GM12878 (cell line): ENCODE measurements around the gene MORN2. TPM values are rescaled to one million over a fixed set of nuclear protein-coding genes. Genes with fewer than 3 reads are reported as not detected.

Source experiments
- ATAC-seq: fragments of 200-7000 bp; cut with Tn5 transposase; 3 replicates; pipeline ENCODE4 v1.9.1; 2020; ENCODE audit warnings: mild to moderate bottlenecking, moderate library complexity
- BruUV-seq: library from RNA; stranded (reverse); fragments of 400-500 nt; replicated peaks from 2 replicates; lab custom pipeline; 2021; lab: Mats Ljungman, UMichigan
- CTCF ChIA-PET: fragments of 300-600 bp; sonication (Branson Sonifier 250); formaldehyde crosslinking; extraction: SDS; loops from one replicate; lab custom pipeline; 2021; ENCODE audit warnings: inconsistent platforms; lab: Yijun Ruan, JAX
- POLR2A ChIA-PET: fragments of 350-600 bp; formaldehyde crosslinking; extraction: SDS; loops from one replicate; lab custom pipeline; 2021; ENCODE audit warnings: inconsistent platforms; lab: Charles Lee
- RAD21 ChIA-PET: fragments of 300-600 bp; sonication (Branson Sonifier 250); formaldehyde crosslinking; loops from one replicate; lab custom pipeline; 2023; ENCODE audit warnings: antibody characterized with exemption; ENCODE audit not compliant: unreplicated experiment; lab: Charles Lee
- SMC1A ChIA-PET: fragments of 300-600 bp; sonication (Branson Sonifier 250); formaldehyde crosslinking; loops from one replicate; lab custom pipeline; 2023; ENCODE audit not compliant: unreplicated experiment, uncharacterized antibody; lab: Charles Lee
- DNase-seq: peaks from one replicate; pipeline ENCODE4 v3.0.0-alpha.2; 2011; ENCODE audit warnings: low read depth, low spot score
- FAIRE-seq: peaks from 3 replicates; lab custom pipeline; 2011; peaks lifted over from hg19 to GRCh38; lab: Jason Lieb, UNC
- H2AFZ ChIP-seq: 2 replicates; pipeline ENCODE4 v1.6.0; 2011; ENCODE audit warnings: low read depth, low read length, control low read depth; ENCODE audit not compliant: control insufficient read depth
- H3K27ac ChIP-seq: 2 replicates; pipeline ENCODE4 v1.5.1; 2011; ENCODE audit warnings: control low read depth; ENCODE audit not compliant: control insufficient read depth, insufficient read depth
- H3K27me3 ChIP-seq, 2 experiments: replicated peaks in 1 of 2; 2 replicates each; pipeline versions ENCODE4 v1.6.0 to v1.6.1; 2011; ENCODE audit warnings: low read length in 1 of 2; ENCODE audit not compliant: control insufficient read depth in 2 of 2, insufficient read depth in 2 of 2
- H3K36me3 ChIP-seq, 2 experiments: 2 replicates each; pipeline ENCODE4 v1.5.1; 2011; ENCODE audit warnings: low read length in 1 of 2; ENCODE audit not compliant: control insufficient read depth in 2 of 2, insufficient read depth in 2 of 2
- H3K4me1 ChIP-seq: 2 replicates; pipeline ENCODE4 v1.6.1; 2011; ENCODE audit warnings: mild to moderate bottlenecking, low read length, moderate library complexity, mixed read lengths; ENCODE audit not compliant: control insufficient read depth, insufficient read depth
- H3K4me2 ChIP-seq: 2 replicates; pipeline ENCODE4 v1.6.0; 2011; ENCODE audit warnings: control low read depth; ENCODE audit not compliant: control insufficient read depth, insufficient read depth
- H3K4me3 ChIP-seq: fragments of 200-600 bp; sonication (generic); 2 replicates; pipeline ENCODE4 v1.5.1; 2016
- H3K79me2 ChIP-seq: 2 replicates; pipeline ENCODE4 v1.6.0; 2011; ENCODE audit warnings: low read length; ENCODE audit not compliant: control insufficient read depth, insufficient read depth
- H3K9ac ChIP-seq: 2 replicates; pipeline ENCODE4 v1.8.0; 2011; ENCODE audit warnings: low read length, control low read depth, mixed read lengths; ENCODE audit not compliant: control insufficient read depth, insufficient read depth
- H3K9me3 ChIP-seq: replicated peaks from 3 replicates; pipeline ENCODE4 v1.5.1; 2011; ENCODE audit warnings: mild to moderate bottlenecking, low read length; ENCODE audit not compliant: control insufficient read depth, insufficient read depth
- H4K20me1 ChIP-seq: 2 replicates; pipeline ENCODE4 v1.6.0; 2011; ENCODE audit not compliant: control insufficient read depth, insufficient read depth
- ASH2L ChIP-seq: fragments of 300-600, 200-600 bp; sonication (generic); IDR thresholded peaks from 2 replicates; pipeline ENCODE4 v1.6.1; 2017; ENCODE audit warnings: low read depth, mild to moderate bottlenecking, borderline replicate concordance
- EGR1 ChIP-seq, 2 experiments: IDR thresholded peaks; 1 replicate in 1 of 2; 2 replicates in 1 of 2; pipeline ENCODE4 v1.6.1; 2011 to 2012; ENCODE audit warnings: low read depth in 2 of 2, low read length in 2 of 2, borderline replicate concordance in 1 of 2, mild to moderate bottlenecking in 1 of 2, moderate library complexity in 1 of 2
- ESRRA ChIP-seq: IDR thresholded peaks from 2 replicates; pipeline ENCODE4 v1.6.1; 2012; ENCODE audit warnings: mild to moderate bottlenecking, low read length, improper control_type of control experiment
- FOXM1 ChIP-seq: IDR thresholded peaks from 2 replicates; pipeline ENCODE4 v1.6.1; 2012; ENCODE audit warnings: low read depth, mild to moderate bottlenecking, inconsistent platforms, low read length, moderate library complexity
- MEF2A ChIP-seq: IDR thresholded peaks from 2 replicates; pipeline ENCODE4 v1.6.1; 2011; ENCODE audit warnings: low read depth, mild to moderate bottlenecking, low read length, moderate library complexity; ENCODE audit not compliant: insufficient read depth
- MYC ChIP-seq: IDR thresholded peaks from 2 replicates; pipeline ENCODE4 v1.6.1; 2011; ENCODE audit warnings: mild to moderate bottlenecking, low read length, moderate library complexity, inconsistent platforms; ENCODE audit not compliant: insufficient read depth, insufficient replicate concordance, insufficient read length, severe bottlenecking
- NBN ChIP-seq: fragments of 450-650 bp; IDR thresholded peaks from 2 replicates; pipeline ENCODE4 v1.6.1; 2016
- NFIC ChIP-seq: IDR thresholded peaks from 2 replicates; pipeline ENCODE4 v1.6.1; 2012; ENCODE audit warnings: low read depth, mild to moderate bottlenecking, inconsistent platforms, low read length, moderate library complexity
- NR2C1 ChIP-seq: fragments of 450-650 bp; IDR thresholded peaks from 2 replicates; pipeline ENCODE4 v1.6.1; 2017; ENCODE audit warnings: antibody characterized with exemption, mild to moderate bottlenecking, moderate library complexity
- NR2C2 ChIP-seq: IDR thresholded peaks from 2 replicates; pipeline ENCODE4 v1.6.1; 2011; ENCODE audit warnings: borderline replicate concordance, low read depth; ENCODE audit not compliant: control insufficient read depth, insufficient read length
- PKNOX1 ChIP-seq: fragments of 450-650 bp; IDR thresholded peaks from 2 replicates; pipeline ENCODE4 v1.6.1; 2016; ENCODE audit warnings: mild to moderate bottlenecking
- POLR2A ChIP-seq: IDR thresholded peaks from 2 replicates; pipeline ENCODE4 v1.6.1; 2011; ENCODE audit warnings: low read depth, mild to moderate bottlenecking, low read length
- RELB ChIP-seq: fragments of 450-650 bp; IDR thresholded peaks from 2 replicates; pipeline ENCODE4 v1.6.1; 2017; ENCODE audit warnings: low read depth, mild to moderate bottlenecking, moderate library complexity
- REST ChIP-seq: IDR thresholded peaks from 2 replicates; pipeline ENCODE4 v1.6.1; 2012; ENCODE audit warnings: mild to moderate bottlenecking, low read depth, low read length
- SREBF1 ChIP-seq: IDR thresholded peaks from 2 replicates; pipeline ENCODE4 v1.6.1; 2012; ENCODE audit warnings: mild to moderate bottlenecking, low read length
- SRF ChIP-seq, 2 experiments: IDR thresholded peaks; 2 replicates each; pipeline ENCODE4 v1.6.1; 2011; ENCODE audit warnings: low read depth in 2 of 2, low read length in 2 of 2, mild to moderate bottlenecking in 1 of 2, moderate library complexity in 1 of 2
- SUZ12 ChIP-seq: fragments of 200-600 bp; sonication (generic); IDR thresholded peaks from one replicate; pipeline ENCODE4 v1.6.1; 2018; ENCODE audit warnings: antibody characterized with exemption, mild to moderate bottlenecking; ENCODE audit not compliant: unreplicated experiment
- ZNF207 ChIP-seq: fragments of 450-650 bp; IDR thresholded peaks from 2 replicates; pipeline ENCODE4 v1.6.1; 2014; ENCODE audit warnings: antibody characterized with exemption, mild to moderate bottlenecking, borderline replicate concordance
- WGBS: methylation state at CpG from one replicate; pipeline ENCODE4 v1.1.6; 2016; ENCODE audit warnings: low lambda C conversion rate; ENCODE audit not compliant: insufficient replicate concordance, insufficient coverage; ENCODE audit errors: missing lambda C conversion rate; 5-methylcytosine and 5-hydroxymethylcytosine counted together
- in situ Hi-C: fragments of 300-500 bp; cut with MboI; formaldehyde crosslinking; loops from 9 replicates; pipeline ENCODE4 v1.14.3; 2018; ENCODE audit warnings: mixed read lengths
- intact Hi-C: fragments of 100-400 bp; cut with micrococcal nuclease; formaldehyde crosslinking; loops from one replicate; pipeline ENCODE4 v1.14.2; 2022; ENCODE audit not compliant: unreplicated experiment
- polyA plus RNA-seq, 11 experiments: library from polyadenylated mRNA; depleted of rRNA in 4 of 11; unstranded in 6 of 11; stranded (reverse) in 5 of 11; fragments of >200 nt; fragmentation: Nextera tagmentation in 4 of 11; fragmentation: Illumina TruSeq in 1 of 11; extraction: Ambion mirVana in 4 of 11; extraction: Trizol in 1 of 11; gene quantifications; 1 replicate in 1 of 11; 2 replicates in 10 of 11; pipeline versions ENCODE4 v1.2.1 to v1.2.3, GENCODE V29; 2011 to 2016; ENCODE audit warnings: inconsistent platforms in 2 of 11, missing spikeins in 2 of 11, low read depth in 1 of 11
- total RNA-seq, 4 experiments: library from RNA; depleted of rRNA in 3 of 4; stranded (reverse); fragments of >200 nt in 3 of 4; fragmentation: Illumina TruSeq in 1 of 4; extraction: Trizol in 1 of 4; gene quantifications; 2 replicates each; pipeline versions ENCODE4 v1.2.1 to v1.2.3, GENCODE V29; 2013 to 2021

Gene MORN2
- total and polyA plus RNA-seq, 10 of the 15 experiments (the other 5 are each of a cell fraction or from before 2014, with no cell fraction given), result 2.3 to 26.9 (median 8.0) TPM

GRCh38 chr2:38912619-38913018 is 36.8 kb downstream of the MORN2 start:
- H3K4me1 ChIP-seq, result peaks cover 13% of the 10 kb centered on the region
- H4K20me1 ChIP-seq, result no peaks in the 10 kb centered on the region
- H3K9ac ChIP-seq, result no peak overlapping the region
- in situ Hi-C loops, result no loop called here
- no TSS peak for BruUV-seq
- POLR2A ChIA-PET, result no interaction called here
- FAIRE-seq (no peak), ATAC-seq (no peak), DNase-seq (no peak)
- H3K4me2 ChIP-seq, result no peak overlapping the region
- H3K27ac ChIP-seq, result no peak overlapping the region
- H3K36me3 ChIP-seq, result no peaks in the 10 kb centered on the region
- RAD21 ChIA-PET, result no interaction called here
- H3K27me3 ChIP-seq, result no peaks in the 10 kb centered on the region
- H2AFZ ChIP-seq, result no peak overlapping the region
- SMC1A ChIA-PET, result interaction anchor here (0.8 to 1.2 kb wide), 2 partner anchors 11 to 317 kb away, joined by 3 read pairs; no protein-coding TSS in a partner anchor
- no peaks in the 10 kb centered on the region for H3K9me3 ChIP-seq
- H3K79me2 ChIP-seq, result no peaks in the 10 kb centered on the region
- CTCF ChIA-PET, result interaction anchor here (0.8 kb wide), 1 partner anchor 35 kb away, joined by 4 read pairs; no protein-coding TSS in a partner anchor
- no peak overlapping the region for H3K4me3 ChIP-seq
- WGBS, result 5% methylated on average over 1 of the region's 1 CpG
- intact Hi-C loops, result no loop called here
- TF ChIP-seq PKNOX1 (no peak), FOXM1 (no peak), NBN (no peak), POLR2A (no peak), ESRRA (no peak), SUZ12 (no peak), NR2C2 (no peak), SREBF1 (no peak), RELB (no peak), ASH2L (no peak), SRF (IDR thresholded peaks at IDR 0.05; ENCODE audit: low read depth in 2 of 2, low read length in 2 of 2) (no peak), NR2C1 (no peak), EGR1 (IDR thresholded peaks at IDR 0.05; ENCODE audit: borderline replicate concordance in 1 of 2, low read depth in 2 of 2, low read length in 2 of 2) (no peak), MYC (no peak), MEF2A (no peak), REST (no peak), ZNF207 (no peak), NFIC (no peak)
